Chondrocyte (in vitro differentiated cells): ENCODE measurements around the gene RSRC1. TPM values are rescaled to one million over a fixed set of nuclear protein-coding genes. Genes with fewer than 3 reads are reported as not detected.
"Not testable (repeated sequence)": the region's sequence is repeated elsewhere in the genome, so short reads cannot be mapped to it uniquely, and the experiment has no call there.

Experiments
- DNase-seq: peaks from one replicate; pipeline ENCODE4 v3.0.0; 2021; ENCODE audit warnings: mixed read lengths, low spot score
- H3K27ac Mint-ChIP-seq: one replicate; pipeline ENCODE4 v1.8.0; 2021; ENCODE audit warnings: mild to moderate bottlenecking, moderate library complexity, mixed read lengths; ENCODE audit not compliant: unreplicated experiment
- H3K27me3 Mint-ChIP-seq: 2 replicates; pipeline ENCODE4 v1.8.0; 2021; ENCODE audit warnings: low read depth, mixed read lengths
- H3K36me3 Mint-ChIP-seq: 2 replicates; pipeline ENCODE4 v1.8.0; 2021; ENCODE audit warnings: low read depth, mixed read lengths
- H3K4me1 Mint-ChIP-seq: 2 replicates; pipeline ENCODE4 v1.8.0; 2021; ENCODE audit warnings: low read depth, mild to moderate bottlenecking, mixed read lengths
- H3K4me3 Mint-ChIP-seq: one replicate; pipeline ENCODE4 v1.8.0; 2021; ENCODE audit warnings: mild to moderate bottlenecking, moderate library complexity, mixed read lengths; ENCODE audit not compliant: unreplicated experiment
- H3K9me3 Mint-ChIP-seq: 2 replicates; pipeline ENCODE4 v1.8.0; 2021; ENCODE audit warnings: low read depth, mixed read lengths
- long read RNA-seq: library from polyadenylated mRNA; stranded (forward); transcript quantifications from one replicate; pipeline ENCODE4 v2.0.0, GENCODE V29; 2021
- total RNA-seq: library from RNA; stranded (reverse); gene quantifications from 3 replicates; pipeline ENCODE4 v1.2.1, GENCODE V29; 2021
- TF ChIP-seq, protein P1 (sequence below): fragments of 200-600 bp; sonication (generic); IDR thresholded peaks from 2 replicates; pipeline ENCODE4 v1.5.0; 2021; ENCODE audit warnings: antibody characterized with exemption, mild to moderate bottlenecking, moderate library complexity

The RSRC1 gene, protein sequence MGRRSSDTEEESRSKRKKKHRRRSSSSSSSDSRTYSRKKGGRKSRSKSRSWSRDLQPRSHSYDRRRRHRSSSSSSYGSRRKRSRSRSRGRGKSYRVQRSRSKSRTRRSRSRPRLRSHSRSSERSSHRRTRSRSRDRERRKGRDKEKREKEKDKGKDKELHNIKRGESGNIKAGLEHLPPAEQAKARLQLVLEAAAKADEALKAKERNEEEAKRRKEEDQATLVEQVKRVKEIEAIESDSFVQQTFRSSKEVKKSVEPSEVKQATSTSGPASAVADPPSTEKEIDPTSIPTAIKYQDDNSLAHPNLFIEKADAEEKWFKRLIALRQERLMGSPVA
- 20.2 to 27.1 TPM (median 23.5 TPM) in 3 replicates for total RNA-seq
- long read RNA-seq, partial matches to known transcripts: 2 of 13 reads
- long read RNA-seq, other reads (novel, unspliced or antisense): 3 of 13 reads

- Mint-ChIP-seq H3K4me3 (peak within 1 kb of the TSS; percentile 86), H3K27me3 (peaks cover 31% of the 10 kb centered on the region), H3K27ac (peak within 1 kb of the TSS; percentile 92), H3K9me3 (peaks cover 21% of the 10 kb centered on the region), H3K4me1 (peaks cover 33% of the 10 kb centered on the region), H3K36me3 (peaks cover 9% of the 10 kb centered on the region)
- TF ChIP-seq, protein P1, sequence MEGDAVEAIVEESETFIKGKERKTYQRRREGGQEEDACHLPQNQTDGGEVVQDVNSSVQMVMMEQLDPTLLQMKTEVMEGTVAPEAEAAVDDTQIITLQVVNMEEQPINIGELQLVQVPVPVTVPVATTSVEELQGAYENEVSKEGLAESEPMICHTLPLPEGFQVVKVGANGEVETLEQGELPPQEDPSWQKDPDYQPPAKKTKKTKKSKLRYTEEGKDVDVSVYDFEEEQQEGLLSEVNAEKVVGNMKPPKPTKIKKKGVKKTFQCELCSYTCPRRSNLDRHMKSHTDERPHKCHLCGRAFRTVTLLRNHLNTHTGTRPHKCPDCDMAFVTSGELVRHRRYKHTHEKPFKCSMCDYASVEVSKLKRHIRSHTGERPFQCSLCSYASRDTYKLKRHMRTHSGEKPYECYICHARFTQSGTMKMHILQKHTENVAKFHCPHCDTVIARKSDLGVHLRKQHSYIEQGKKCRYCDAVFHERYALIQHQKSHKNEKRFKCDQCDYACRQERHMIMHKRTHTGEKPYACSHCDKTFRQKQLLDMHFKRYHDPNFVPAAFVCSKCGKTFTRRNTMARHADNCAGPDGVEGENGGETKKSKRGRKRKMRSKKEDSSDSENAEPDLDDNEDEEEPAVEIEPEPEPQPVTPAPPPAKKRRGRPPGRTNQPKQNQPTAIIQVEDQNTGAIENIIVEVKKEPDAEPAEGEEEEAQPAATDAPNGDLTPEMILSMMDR: no peak
- DNase-seq: peak; percentile 91
These were observed at the start of gene RSRC1 for GRCh38 chr3:158109804-158110657. Gene RSRC1, plus strand, starts transcription at chr3:158110089. Its CDS starts 12,016 bp downstream, at chr3:158122105.

- not testable (repeated sequence) for H3K9me3 Mint-ChIP-seq, H3K27ac Mint-ChIP-seq, H3K36me3 Mint-ChIP-seq, DNase-seq, H3K4me3 Mint-ChIP-seq, H3K4me1 Mint-ChIP-seq
- peaks cover 54% of the 10 kb centered on the region for H3K27me3 Mint-ChIP-seq
These were observed 44.3 kb upstream of the RSRC1 start for GRCh38 chr3:158065574-158065973.

DNA sequence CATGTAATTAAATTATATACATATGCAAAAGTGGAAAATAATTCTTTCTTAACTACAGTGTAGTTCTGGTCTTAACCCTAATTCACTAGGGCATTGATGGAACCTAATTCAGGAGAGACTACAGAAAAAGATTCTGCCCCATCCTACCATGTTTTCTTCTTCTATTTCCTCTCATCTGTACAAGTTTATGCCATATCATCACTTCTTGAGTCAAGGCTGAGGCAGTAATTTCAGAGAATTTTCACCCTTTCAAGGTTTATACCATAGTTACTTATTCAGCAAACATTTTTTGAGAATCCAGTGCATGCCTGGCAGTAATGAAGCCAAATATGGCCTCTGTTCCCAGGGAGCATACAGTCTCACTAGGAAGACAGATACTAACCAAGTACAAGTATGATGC lies 37.1 kb upstream of the RSRC1 start:
- Mint-ChIP-seq H3K4me1 (no peaks in the 10 kb centered on the region), H3K27ac (no peak overlapping the region), H3K36me3 (no peaks in the 10 kb centered on the region), H3K27me3 (peaks cover 36% of the 10 kb centered on the region), H3K4me3 (no peak overlapping the region), H3K9me3 (no peaks in the 10 kb centered on the region)
- TF ChIP-seq, protein P1: no peak
- no peak for DNase-seq

GRCh38 chr3:158074591-158074990 lies 35.3 kb upstream of the RSRC1 start:
- Mint-ChIP-seq H3K4me1 (no peaks in the 10 kb centered on the region), H3K36me3 (no peaks in the 10 kb centered on the region), H3K27ac (no peak overlapping the region), H3K27me3 (peaks cover 25% of the 10 kb centered on the region), H3K4me3 (no peak overlapping the region), H3K9me3 (no peaks in the 10 kb centered on the region)
- DNase-seq: no peak
- TF ChIP-seq, protein P1: no peak

- Mint-ChIP-seq H3K4me3 (no peak overlapping the region), H3K36me3 (no peaks in the 10 kb centered on the region), H3K9me3 (no peaks in the 10 kb centered on the region), H3K4me1 (no peaks in the 10 kb centered on the region), H3K27me3 (peaks cover 29% of the 10 kb centered on the region), H3K27ac (no peak overlapping the region)
- TF ChIP-seq, protein P1: no peak
- DNase-seq: no peak
These were observed 30.3 kb upstream of the RSRC1 start for GRCh38 chr3:158079599-158079998.
